Stimulated activated CD4-positive, alpha-beta T cell treated with anti-CD3 and anti-CD28 coated beads, Interleukin-2, amount 100 ng/mL, for 24 hours (primary cell): ENCODE data around the gene PHLDB2.

Experiments used
- DNase-seq, 2 donors: peaks; one replicate each; pipeline ENCODE4 v3.0.0-alpha.2; 2020

PHLDB2 gene

DNA sequence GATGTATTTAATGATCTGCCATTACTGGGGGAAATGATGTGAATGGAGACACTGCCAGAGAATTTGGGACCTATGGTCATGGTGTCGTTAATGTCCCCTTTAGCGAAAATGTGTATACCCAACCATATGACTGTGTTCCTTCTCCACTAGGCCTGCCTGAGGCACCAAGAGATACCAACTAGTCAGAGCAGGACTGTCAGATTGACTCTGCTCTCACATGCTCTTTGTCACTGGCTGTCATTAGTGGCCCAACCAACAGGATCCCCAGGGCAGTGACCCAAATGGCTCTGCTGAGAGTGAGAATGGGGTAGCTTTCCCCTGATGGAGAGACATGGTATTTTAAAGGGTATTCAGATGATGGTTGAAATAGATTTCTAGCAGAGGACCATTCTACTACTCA, 142.5 kb downstream of the PHLDB2 start:
- no peak for DNase-seq

GRCh38 chr3:112002096-112002971, 143.3 kb downstream of the PHLDB2 start:
- DNase-seq, result peak; percentile 50 to 63

DNA sequence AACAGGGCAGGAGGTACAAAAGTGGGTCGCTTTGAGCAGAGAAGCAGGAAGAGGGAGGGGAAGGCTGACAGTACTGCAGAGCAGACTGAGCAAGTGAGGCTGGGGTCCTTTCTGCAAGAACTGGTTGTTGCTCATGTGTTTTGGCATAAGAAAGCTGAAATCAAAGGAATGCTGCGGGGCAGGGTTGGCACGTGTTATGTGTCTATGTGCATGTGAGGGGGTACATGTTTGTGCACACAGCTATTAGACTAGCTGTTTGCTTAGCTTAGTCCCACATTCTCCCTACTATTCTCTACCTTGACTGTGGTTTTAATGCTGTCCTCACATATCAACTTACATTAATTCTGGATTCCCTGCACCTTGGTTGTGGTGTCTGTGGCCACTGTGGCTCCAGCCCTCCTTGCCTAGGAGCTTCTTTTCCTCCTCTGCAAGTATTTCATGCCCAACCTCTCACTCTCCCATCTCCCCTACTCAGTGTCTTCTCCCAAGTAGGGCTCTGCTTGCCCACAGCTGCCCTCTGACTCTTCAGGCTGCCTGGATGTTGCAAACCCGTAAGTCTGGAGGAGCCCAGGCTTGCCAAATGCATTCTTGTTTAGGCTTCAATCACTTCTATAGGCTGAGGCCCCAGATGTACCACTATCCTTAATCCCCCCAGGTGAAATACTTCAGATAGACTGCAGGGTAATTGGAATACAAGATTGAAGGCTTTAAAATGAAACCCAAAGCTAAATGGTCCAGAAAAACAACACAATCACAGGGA, 144.4 kb downstream of the PHLDB2 start:
- no peak for DNase-seq

- DNase-seq, result no peak
These were observed 145.1 kb downstream of the PHLDB2 start for GRCh38 chr3:112004187-112004586.

DNA sequence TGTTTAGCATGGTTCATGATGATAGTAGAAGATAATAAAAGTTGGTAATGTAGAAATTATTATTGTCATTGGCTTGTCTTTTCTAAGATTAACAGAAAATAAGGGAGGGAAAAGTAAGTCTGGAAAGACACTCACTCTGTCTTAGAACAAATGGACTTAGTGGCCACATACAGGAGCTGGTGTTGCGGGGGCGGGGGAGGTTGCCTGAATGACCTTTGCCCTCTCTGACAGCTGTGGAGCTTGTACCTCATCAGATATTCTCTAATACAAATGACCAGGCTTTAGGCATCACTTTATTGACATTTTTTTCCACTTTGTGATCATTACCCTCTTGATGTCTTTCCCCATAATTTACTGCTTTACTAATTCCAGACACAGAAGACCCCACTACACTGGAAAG, 145.6 kb downstream of the PHLDB2 start:
- no peak for DNase-seq

DNA sequence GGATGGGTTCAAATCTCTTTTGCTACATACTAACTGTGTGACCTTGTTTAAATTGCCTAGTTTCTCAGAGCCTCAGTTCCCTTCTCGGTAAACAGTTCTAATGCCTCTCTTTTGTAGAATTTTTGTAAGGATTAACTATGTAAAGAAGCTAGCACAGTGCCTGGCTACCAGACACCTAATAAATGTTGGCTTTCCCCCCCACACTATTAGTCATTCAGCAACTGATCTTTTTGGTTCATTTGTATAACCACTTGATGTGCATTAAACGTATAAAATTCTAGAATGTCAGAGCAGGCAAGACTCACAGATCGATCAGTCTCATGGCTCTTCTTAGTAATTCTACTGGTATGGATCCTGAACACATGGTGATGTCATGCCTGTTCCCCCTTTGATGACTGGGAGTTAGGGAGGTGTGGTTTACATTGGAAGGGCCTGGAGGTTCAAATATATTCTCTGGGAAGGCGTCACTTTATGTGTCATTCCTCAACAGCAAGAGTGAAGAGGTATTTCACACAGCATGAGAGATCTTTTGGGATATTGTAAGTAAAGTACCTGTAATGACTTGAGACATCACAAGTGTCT, 146.1 kb downstream of the PHLDB2 start:
- DNase-seq, result no peak

DNA sequence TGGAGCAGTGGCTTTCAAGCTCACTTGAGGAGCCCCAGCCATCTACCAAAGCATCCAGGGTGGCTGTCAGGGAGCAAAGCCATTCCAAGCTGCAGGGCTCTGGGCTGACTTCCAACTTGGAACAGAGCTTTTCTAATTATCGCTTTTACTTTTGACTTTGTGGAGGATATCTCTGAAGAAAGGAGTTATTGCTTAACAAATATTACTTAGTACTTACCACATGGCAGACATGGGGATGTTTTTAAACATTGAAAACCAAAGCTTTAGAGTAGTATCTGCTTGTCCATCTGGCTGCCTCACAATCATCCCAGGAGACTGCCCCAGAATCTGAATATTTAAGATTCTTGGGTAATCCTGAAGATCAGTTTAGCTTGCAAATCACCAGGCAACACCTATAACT, 148.6 kb downstream of the PHLDB2 start:
- no peak for DNase-seq

DNA sequence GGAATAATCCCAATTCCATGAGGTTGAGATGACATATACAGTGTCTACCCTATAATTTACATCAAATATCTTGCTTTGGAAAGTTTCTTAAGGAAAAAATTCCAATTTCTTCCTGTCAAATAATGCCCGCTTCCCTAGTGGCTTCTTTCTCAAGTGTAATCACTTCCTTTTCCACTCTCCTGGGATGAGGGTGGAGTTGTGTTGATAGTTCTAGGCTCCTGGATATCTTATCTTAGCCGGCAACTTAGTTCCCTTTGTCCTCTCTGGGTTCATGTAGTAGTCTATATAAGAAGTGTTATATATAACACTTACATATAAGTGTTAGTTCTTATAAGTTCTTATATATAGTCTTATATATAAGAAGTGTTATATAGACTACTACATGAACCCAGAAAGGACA, 150.6 kb downstream of the PHLDB2 start:
- DNase-seq, result no peak

DNA sequence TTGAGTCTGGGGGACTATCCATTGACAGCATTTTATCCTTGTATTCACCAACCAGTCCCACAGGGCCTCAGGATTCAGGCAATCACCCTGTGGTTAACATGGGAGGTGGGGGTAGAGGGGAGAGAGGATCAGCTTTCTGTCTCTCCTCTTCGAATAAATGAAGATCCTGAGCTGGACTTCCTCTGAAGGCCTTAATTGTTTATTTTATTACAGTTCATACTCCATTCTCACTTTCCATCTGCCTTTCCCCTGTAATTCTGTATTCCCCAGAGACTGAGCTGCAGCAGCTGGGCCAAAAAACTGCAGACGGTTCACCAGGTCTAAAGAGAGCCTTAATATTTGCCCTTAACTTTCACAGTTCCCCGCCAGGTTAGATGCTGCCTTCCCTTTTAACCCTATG, 151.6 kb downstream of the PHLDB2 start:
- no peak for DNase-seq

DNA sequence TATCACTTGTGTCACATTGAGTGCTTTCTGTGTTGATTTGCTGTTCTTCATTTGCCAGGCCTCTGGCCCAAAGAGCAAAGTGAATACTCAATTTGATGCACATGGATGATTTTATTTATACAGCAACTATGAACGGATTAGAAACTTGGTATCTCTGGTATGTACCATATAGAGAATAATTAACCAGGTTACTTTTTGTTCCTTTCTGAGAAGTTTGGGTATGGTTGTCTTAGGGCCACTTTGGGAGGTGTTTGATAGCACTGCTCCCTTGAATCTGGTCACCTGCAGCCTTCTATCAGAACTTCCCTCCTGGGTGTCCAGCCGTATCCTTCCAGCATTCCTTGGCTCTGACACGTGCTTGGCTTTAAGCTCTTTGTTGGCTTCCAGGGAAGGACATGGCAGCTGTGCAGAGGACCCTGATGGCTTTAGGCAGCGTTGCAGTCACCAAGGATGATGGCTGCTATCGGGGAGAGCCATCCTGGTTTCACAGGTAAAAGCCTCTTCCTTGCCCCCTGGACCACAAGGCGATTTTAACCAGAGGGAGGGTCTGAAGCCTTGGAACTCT, 152.4 kb downstream of the PHLDB2 start:
- no peak for DNase-seq

DNA sequence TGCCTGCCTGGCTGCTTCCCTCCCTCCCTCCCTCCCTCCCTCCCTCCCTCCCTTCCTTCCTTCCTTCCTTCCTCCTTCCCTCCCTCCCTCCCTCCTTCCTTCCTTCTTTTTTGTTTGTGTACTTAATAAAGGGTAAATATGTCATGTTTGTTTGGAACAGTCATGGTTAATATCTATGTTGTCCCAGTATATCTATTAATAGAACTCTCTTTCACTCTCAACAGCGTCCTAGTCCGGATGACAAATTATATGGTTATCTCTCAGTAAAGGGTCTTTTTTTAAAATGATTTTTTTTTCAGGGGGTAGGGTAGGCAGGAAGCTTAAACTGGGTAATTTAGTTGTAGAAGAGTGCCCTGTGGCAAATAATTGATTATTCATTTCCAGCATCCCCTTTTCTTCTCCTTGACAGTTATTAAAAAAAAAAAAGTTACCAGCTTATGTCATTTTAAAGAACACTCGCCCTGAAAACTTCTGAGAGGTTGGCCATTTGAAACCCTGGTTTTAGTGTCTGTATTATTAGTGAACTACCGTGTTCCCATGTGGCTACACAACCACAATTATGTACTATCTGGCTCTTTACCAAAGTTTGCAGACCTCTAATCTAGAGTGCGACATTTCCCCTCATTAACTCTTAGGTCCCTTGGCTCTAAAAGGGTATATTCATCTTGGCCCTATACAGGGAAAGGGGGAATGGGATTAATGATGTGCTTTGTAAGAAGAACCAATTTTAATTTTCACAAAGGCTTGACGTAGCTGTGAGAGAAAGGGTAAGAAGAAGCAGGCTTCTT, 153.3 kb downstream of the PHLDB2 start:
- DNase-seq, result no peak

DNA sequence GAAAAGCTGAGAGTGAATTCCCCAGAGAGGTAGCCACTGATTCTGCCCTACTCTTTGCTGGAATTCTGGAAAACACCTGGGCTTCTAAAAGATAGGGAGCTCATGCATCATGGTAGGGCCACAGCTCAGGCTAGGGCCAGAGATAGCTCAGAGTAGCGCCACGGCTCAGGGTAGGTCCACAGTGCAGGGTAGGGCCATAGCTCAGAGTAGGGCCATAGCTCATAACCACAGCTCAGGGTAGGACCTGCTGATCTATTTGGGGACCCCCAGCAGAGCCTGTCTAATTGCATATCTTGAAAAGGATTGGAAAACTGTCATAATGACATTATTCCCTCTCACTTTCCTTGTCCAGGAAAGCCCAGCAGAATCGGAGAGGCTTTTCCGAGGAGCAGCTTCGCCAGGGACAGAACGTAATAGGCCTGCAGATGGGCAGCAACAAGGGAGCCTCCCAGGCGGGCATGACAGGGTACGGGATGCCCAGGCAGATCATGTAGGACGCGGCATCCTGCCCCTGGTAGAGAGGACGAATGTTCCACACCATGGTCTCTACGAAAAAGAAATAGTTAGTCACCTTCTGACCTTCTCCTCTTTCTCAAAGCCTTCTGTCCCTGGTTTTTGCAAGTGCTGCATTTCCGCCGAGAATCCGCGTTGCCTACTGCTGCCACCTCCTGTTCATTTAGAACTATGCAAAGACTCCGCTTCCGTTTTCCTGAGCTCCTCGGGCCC, 154.2 kb downstream of the PHLDB2 start:
- peak; percentile 62 to 68 for DNase-seq

DNA sequence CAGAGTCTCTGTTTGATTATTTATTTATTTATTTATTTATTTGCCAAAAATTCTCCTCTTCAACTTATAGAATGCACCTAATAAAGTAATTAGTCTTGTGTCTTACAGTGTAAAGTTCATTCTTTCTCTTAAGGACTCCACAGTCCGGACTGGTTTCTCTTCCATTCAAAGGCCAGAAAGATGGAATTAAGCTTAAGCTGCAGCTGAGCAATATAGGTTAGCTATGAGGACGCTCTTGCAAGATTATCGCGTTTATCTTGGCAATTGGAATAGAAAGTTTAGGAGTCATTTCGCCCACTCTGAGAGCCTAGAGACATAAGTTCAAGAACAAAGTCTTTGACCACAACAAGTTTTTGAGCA, 154.7 kb downstream of the PHLDB2 start:
- no peak for DNase-seq

DNA sequence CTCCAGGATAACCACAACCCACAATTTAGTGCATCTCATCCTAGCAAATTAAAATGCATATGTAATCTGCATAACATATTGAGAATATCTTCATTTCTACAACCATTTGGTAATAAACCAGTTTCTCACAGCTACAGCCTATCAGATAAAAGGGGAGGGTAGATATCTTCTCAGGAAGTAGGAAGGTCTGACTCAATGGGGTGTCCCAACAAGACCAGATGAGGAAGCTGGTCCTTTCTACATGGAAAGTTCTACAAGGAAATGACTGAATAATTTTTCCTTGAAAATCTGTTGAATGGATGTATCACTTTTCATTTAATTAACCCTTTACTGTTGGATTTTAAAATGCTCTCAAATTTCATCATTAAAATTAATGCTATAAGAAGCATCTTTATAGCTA, 158.0 kb downstream of the PHLDB2 start:
- DNase-seq, result no peak

- no peak for DNase-seq
These were observed 159.6 kb downstream of the PHLDB2 start for GRCh38 chr3:112018712-112019111.

GRCh38 chr3:112019716-112020115, 160.7 kb downstream of the PHLDB2 start:
- DNase-seq, result no peak

DNA sequence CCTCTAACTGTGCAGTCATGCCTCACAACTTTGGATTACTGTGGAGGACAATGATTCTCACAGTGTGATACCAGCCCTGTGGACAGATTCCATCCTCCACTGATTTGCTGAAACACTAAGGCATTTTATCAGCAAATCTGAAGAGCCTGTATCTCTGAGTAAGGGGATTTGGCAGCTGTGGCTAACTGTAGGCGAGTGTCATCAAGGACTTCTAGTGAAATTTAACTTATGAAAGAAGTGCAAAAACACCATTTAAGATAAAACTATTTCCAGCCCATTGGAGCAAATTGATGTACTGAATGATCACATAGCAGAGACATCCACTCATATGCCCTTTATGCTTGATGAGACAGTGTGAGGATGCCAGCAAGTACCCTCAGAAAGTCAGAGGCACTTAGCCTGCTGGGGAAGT, 161.6 kb downstream of the PHLDB2 start:
- no peak for DNase-seq
